Measurements from ENCODE around the gene GGN.

GRCh38 chr19:38362076-38362945 lies 25.5 kb downstream of the GGN start:
- no peak for TF ChIP-seq EZH2 (IDR thresholded peaks at IDR 0.05; ENCODE audit: low read length, missing control alignments)
- TF ChIP-seq, protein P1, sequence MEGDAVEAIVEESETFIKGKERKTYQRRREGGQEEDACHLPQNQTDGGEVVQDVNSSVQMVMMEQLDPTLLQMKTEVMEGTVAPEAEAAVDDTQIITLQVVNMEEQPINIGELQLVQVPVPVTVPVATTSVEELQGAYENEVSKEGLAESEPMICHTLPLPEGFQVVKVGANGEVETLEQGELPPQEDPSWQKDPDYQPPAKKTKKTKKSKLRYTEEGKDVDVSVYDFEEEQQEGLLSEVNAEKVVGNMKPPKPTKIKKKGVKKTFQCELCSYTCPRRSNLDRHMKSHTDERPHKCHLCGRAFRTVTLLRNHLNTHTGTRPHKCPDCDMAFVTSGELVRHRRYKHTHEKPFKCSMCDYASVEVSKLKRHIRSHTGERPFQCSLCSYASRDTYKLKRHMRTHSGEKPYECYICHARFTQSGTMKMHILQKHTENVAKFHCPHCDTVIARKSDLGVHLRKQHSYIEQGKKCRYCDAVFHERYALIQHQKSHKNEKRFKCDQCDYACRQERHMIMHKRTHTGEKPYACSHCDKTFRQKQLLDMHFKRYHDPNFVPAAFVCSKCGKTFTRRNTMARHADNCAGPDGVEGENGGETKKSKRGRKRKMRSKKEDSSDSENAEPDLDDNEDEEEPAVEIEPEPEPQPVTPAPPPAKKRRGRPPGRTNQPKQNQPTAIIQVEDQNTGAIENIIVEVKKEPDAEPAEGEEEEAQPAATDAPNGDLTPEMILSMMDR (conservative IDR thresholded peaks at IDR 0.05 in 1 of 2, IDR thresholded peaks at IDR 0.05 in 1 of 2; ENCODE audit: low read depth in 1 of 2, low read length in 2 of 2), result no peak

All from fibroblast of lung (primary cell).